Heart right ventricle (tissue), 16 donors: ENCODE results near the gene USP31. TPM values are rescaled to one million over a fixed set of nuclear protein-coding genes. Genes with fewer than 3 reads are reported as not detected.
"Not testable (repeated sequence)": the region's sequence is repeated elsewhere in the genome, so short reads cannot be mapped to it uniquely, and the experiment has no call there.

ENCODE experiments used
- ATAC-seq, 8 donors: fragments of 200-7000 bp; cut with Tn5 transposase; one replicate each; pipeline ENCODE4 v1.9.1; 2020; ENCODE audit warnings: mild to moderate bottlenecking in 8 of 8, moderate library complexity in 8 of 8, moderate number of reproducible peaks in 1 of 8
- DNase-seq, 2 donors: peaks; one replicate each; pipeline ENCODE4 v3.0.0-alpha.2; 2020
- H3K27ac ChIP-seq, 10 donors: fragments of 200-600 bp; sonication (generic) in 2 of 10; one replicate each; pipeline versions ENCODE4 v1.5.0 to v1.8.0; 2020 to 2022; ENCODE audit warnings: mild to moderate bottlenecking in 3 of 10
- H3K27me3 ChIP-seq, 7 donors: fragments of 200-600 bp; one replicate each; pipeline ENCODE4 v1.8.0; 2021 to 2022; ENCODE audit warnings: mild to moderate bottlenecking in 2 of 7
- H3K36me3 ChIP-seq, 9 donors: fragments of 200-600 bp; sonication (generic) in 1 of 9; one replicate each; pipeline versions ENCODE4 v1.5.0 to v1.8.0; 2020 to 2022; ENCODE audit warnings: mild to moderate bottlenecking in 2 of 9
- H3K4me1 ChIP-seq, 9 donors: fragments of 200-600 bp; sonication (generic) in 1 of 9; one replicate each; pipeline versions ENCODE4 v1.5.0 to v1.8.0; 2020 to 2022; ENCODE audit warnings: mild to moderate bottlenecking in 4 of 9
- H3K4me3 ChIP-seq, 10 donors: fragments of 200-600 bp; sonication (generic) in 2 of 10; one replicate each; pipeline versions ENCODE4 v1.5.0 to v1.8.0; 2020 to 2022; ENCODE audit warnings: mild to moderate bottlenecking in 7 of 10, moderate library complexity in 2 of 10
- H3K9me3 ChIP-seq, 11 donors: fragments of 200-600 bp in 10 of 11; sonication (generic) in 2 of 11; one replicate each; pipeline versions ENCODE4 v1.5.0 to v1.8.0; 2013 to 2022; ENCODE audit warnings: mild to moderate bottlenecking in 2 of 11, control low read depth in 1 of 11, moderate library complexity in 1 of 11
- CTCF ChIP-seq, 9 donors: fragments of 200-600 bp; sonication (generic) in 2 of 9; IDR thresholded peaks; one replicate each; pipeline versions ENCODE4 v1.5.0 to v1.8.0; 2021 to 2022; ENCODE audit warnings: antibody characterized with exemption in 9 of 9, mild to moderate bottlenecking in 5 of 9, moderate library complexity in 1 of 9
- WGBS, 2 donors: extraction: QIAGEN DNeasy Blood & Tissue Kit; methylation state at CpG; one replicate each; pipeline ENCODE4 v1.1.7; 2013; ENCODE audit warnings: inconsistent platforms in 1 of 2; 5-methylcytosine and 5-hydroxymethylcytosine counted together
- intact Hi-C, 10 donors: fragments of 100-400 bp; cut with DNase I; formaldehyde crosslinking; loops; one replicate each; pipeline versions ENCODE4 v1.11.1 to v1.14.2; 2022
- polyA plus RNA-seq, 2 donors: library from polyadenylated mRNA; stranded (reverse); fragments of 200-250 nt; gene quantifications; one replicate each; pipeline ENCODE4 v1.2.3, GENCODE V29; 2013
- total RNA-seq, 10 donors: library from RNA; stranded (reverse); fragmentation: NEBNext Ultra II Directional in 3 of 10; extraction: Animal tissue kit (Norgen Biotek cat#: 25700) in 3 of 10; gene quantifications; one replicate each; pipeline versions ENCODE4 v1.2.1 to v1.2.4, GENCODE V29; 2021 to 2023
- donor health status: Arrhythmogenic right ventricular cardiomyopathy.
- donor health status: ischemic (EF 13 %, LVEDD 7.1; RV severe dilation, severe dysfunction).
- donor health status: healthy with polysubstance abuse.
- donor health status: DM: no; HTN: yes; CAD: no.
- donor health status: DM: no; HTN: no; CAD: no.
- donor health status: ischemic (EF 25% LVEDD 6.9; RV normal size, moderate dysfunction).
- donor health status: ischemic (EF 25% LVEDD 5.7; RV mildly dilated, moderate dysfunction).
- donor health status: healthy.
- donor health status: DM: yes; HTN: yes; CAD: no.
- donor health status: Ischemic cardiomyopathy.
- donor health status: ischemic (EF 35%, LVEDD 5.7; RV mildly dilated, moderate dysfunction).
- donor health status: nonischemic (EF 11% LVEDD 7.7; RV severe dilation, severe dysfunction).
- donor health status: DM: yes; HTN: yes; CAD: no.
- donor health status: PGD.
- donor health status: ischemic (EF 29% LVEDD 5.4; RV normal size, mild dysfunction).
- donor health status: nonischemic (EF 23%, LVEDD 6.1; RV moderate dilation, normal function).

USP31 gene
- total and polyA plus RNA-seq, 12 donors = 8.9 to 32.1 (median 22.4) TPM

GRCh38 chr16:23104032-23104955 is 45.0 kb downstream of the USP31 start:
- Histone ChIP-seq H3K9me3 (peaks cover 0 to 3% (median 0%) of the 10 kb centered on the region in 11 donors), H3K4me1 (peaks cover 0 to 20% (median 13%) of the 10 kb centered on the region in 9 donors), H3K36me3 (peaks cover 0 to 88% (median 13%) of the 10 kb centered on the region in 9 donors), H3K27ac (no peak overlapping the region), H3K4me3 (no peak overlapping the region), H3K27me3 (no peaks in the 10 kb centered on the region)
- DNase-seq = no peak
- TF ChIP-seq CTCF (IDR thresholded peaks at IDR 0.05) = no peak
- intact Hi-C loops = no loop called here
- 95 to 97% methylated on average over 7 of the region's 7 CpGs for WGBS, 2 donors
- ATAC-seq = no peak

GRCh38 chr16:23103603-23104002 is 45.6 kb downstream of the USP31 start:
- Histone ChIP-seq H3K27me3 (no peaks in the 10 kb centered on the region), H3K4me1 (peaks cover 0 to 17% (median 13%) of the 10 kb centered on the region in 9 donors), H3K9me3 (peaks cover 0 to 2% (median 0%) of the 10 kb centered on the region in 11 donors), H3K4me3 (no peak overlapping the region), H3K27ac (no peak overlapping the region), H3K36me3 (peaks cover 0 to 90% (median 13%) of the 10 kb centered on the region in 9 donors)
- DNase-seq (no peak), ATAC-seq (no peak)
- TF ChIP-seq CTCF (IDR thresholded peaks at IDR 0.05) = no peak
- intact Hi-C loops = no loop called here
- WGBS, 2 donors = 55 to 56% methylated on average over 3 of the region's 3 CpGs

- H3K27me3 ChIP-seq = no peaks in the 10 kb centered on the region
- H3K36me3 ChIP-seq = peaks cover 0 to 70% (median 13%) of the 10 kb centered on the region in 9 donors
- ATAC-seq = no peak
- peaks cover 0 to 5% (median 0%) of the 10 kb centered on the region in 9 donors for H3K4me1 ChIP-seq
- DNase-seq = no peak
- no peak overlapping the region for H3K27ac ChIP-seq
- peaks cover 0 to 5% (median 0%) of the 10 kb centered on the region in 11 donors for H3K9me3 ChIP-seq
- TF ChIP-seq CTCF (IDR thresholded peaks at IDR 0.05) = no peak
- WGBS, 2 donors = 87 to 93% methylated on average over 5 of the region's 5 CpGs
- intact Hi-C loops = no loop called here
- H3K4me3 ChIP-seq = no peak overlapping the region
Measured at GRCh38 chr16:23101012-23101550, 48.2 kb downstream of the USP31 start.

- H3K27me3 ChIP-seq, DNase-seq, ATAC-seq, intact Hi-C loops, H3K4me3 ChIP-seq, H3K27ac ChIP-seq, H3K4me1 ChIP-seq, H3K9me3 ChIP-seq: not testable (repeated sequence)
- WGBS, 2 donors = 89 to 95% methylated on average over 2 of the region's 2 CpGs
- H3K36me3 ChIP-seq = peaks cover 0 to 46% (median 13%) of the 10 kb centered on the region in 9 donors
Measured at GRCh38 chr16:23096450-23096849, 52.8 kb downstream of the USP31 start.

- DNase-seq, H3K4me3 ChIP-seq, ATAC-seq, H3K27ac ChIP-seq, intact Hi-C loops, H3K9me3 ChIP-seq, H3K27me3 ChIP-seq: not testable (repeated sequence)
- Histone ChIP-seq H3K36me3 (peaks cover 0 to 49% (median 7%) of the 10 kb centered on the region in 9 donors), H3K4me1 (peaks cover 0 to 11% (median 0%) of the 10 kb centered on the region in 9 donors)
- 95 to 96% methylated on average over 5 of the region's 5 CpGs for WGBS, 2 donors
Measured at GRCh38 chr16:23094136-23094535, 55.1 kb downstream of the USP31 start.
